ENCODE measurements around the gene PPFIA1.

The PPFIA1 gene

GRCh38 chr11:70298243-70298915, 27.9 kb downstream of the PPFIA1 start:
- DNase-seq = no peak

GRCh38 chr11:70299636-70300035, 29.1 kb downstream of the PPFIA1 start:
- DNase-seq = no peak

DNA sequence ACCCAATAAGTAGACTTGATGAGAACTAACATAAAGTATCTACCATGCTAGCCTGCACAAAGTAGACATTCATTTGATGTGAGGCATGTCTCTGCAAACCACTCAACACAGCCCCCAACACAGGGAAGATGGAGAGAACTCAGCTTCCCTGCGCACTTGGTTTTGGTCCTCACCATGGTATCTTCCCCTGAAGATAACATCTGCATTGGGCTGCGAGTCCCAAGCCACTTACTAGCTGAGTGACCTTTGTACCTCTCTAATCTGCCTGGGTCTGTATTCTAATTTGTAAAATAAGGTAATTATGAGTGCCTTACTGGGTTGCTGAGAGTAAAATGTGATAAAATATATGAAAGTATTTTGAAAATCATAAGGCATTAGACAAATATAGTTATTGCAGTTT, 30.7 kb downstream of the PPFIA1 start:
- no peak for DNase-seq

DNA sequence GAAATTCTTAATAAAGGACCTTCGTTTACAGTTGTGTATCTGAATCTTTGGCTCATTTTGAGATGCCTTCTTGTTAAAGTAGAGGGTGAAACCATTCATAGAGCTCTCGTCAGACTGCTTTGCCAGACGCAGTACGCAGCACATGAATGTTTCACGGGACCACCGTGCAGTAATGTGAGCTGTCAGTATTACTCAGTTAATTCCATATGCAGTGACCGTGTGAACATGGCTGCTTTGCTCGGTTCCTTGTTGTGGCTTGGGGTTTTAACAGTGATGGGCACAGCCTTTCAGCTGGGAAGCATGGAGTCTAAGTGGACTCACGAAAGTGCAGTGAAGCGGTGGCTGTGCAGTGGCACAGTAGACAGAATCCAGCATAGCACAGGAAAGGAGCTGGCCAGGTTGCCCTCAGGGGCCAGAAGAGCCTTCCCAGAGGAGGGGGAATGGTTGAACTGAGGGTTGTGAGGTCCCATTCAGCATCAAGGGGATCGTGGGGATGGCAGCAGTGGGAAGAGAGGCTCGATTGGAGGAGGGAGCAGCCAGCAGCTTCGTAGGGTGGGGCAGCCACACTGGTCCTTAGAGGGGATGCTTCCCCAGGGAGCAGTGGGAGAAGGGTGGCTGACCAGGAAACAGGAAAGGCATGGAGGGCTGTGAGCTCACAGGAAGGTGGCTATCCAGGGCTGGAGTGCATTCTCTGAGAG, 31.4 kb downstream of the PPFIA1 start:
- DNase-seq = no peak

DNA sequence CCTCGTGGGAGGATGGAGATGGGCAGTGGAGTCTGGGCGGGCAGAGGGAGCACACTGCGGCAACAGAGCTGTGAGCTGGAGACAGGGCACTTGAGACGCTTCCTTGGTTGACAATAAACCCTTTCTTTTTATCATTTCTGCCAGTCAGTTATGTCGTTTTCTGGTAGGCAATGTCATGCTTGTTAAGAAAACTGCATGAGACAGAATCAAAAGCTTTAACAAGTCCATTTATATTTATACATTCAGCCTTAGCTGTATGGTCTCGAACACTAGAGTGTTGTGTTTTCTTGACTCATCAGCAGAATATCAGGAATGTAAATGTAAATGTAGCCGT, 31.9 kb downstream of the PPFIA1 start:
- no peak for DNase-seq

GRCh38 chr11:70303070-70303469, 32.6 kb downstream of the PPFIA1 start:
- no peak for DNase-seq

GRCh38 chr11:70304208-70304603, 33.7 kb downstream of the PPFIA1 start:
- no peak for DNase-seq

DNA sequence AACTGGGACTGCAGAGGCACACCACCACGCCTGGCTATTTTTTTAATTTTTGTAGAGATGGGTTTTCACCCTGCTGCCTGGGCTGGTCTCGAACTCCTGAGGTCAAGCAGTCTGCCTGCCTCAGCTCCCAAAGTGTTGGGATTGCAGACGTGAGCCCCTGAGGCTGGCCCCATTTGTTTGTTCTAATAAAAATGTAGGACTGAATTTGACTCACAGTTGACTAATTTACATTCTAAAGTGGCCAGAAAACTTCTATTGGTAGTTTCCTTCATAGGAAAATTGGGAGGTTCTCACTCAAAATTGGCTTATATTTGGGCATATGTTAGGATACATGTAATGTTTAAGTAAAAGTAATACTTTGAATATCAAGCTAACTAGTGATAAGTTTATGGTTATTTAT, 35.0 kb downstream of the PPFIA1 start:
- no peak for DNase-seq

- DNase-seq = no peak
Measured at GRCh38 chr11:70306586-70307033, 36.1 kb downstream of the PPFIA1 start.

GRCh38 chr11:70307176-70307575, 36.7 kb downstream of the PPFIA1 start:
- no peak for DNase-seq

GRCh38 chr11:70311616-70312015, 41.1 kb downstream of the PPFIA1 start:
- DNase-seq = no peak

DNA sequence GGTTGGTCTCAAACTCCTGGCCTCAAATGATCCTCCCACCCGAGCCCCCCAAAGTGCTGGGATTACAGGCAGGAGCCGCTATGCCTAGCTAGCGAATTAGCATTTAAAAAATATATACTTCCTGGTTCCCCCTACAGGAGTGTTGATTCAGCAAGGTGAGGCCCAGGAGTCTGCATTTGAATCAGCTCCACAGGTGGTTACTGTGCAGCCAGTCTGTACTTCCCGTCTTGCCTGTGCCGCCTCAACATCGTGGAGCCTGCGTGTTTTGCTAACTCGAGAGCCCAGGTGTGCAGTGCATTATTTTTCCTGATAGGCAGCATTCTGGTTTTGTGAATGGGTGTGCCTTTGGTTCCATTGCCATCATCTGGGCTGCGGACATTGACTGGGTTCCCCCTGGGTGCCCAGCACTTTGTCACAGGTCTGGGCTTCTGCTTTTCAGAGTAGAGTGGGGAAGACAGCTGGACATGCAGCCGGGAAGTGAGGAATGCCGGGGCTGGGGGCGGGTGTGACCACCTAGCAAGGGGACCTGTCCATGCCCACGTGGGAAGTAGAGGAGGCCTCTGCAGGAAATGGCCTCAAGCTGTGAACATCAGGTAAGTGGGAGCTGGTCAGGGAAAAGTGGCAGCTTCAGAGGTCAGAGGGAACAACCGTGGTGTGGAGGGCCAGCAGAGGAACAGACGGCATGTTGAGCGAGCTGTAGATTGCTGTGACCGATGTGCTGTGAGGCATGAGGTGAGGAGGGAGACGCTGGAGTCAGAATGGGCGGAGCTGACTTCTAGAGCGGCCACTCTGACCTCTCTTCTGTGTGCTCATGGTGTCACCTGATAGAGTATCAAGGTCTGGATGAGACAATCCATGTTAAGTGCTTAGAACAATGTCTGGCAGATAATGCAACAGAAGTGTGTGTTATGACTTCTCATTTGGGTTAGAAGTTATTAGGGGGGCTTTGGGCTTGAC, 42.2 kb downstream of the PPFIA1 start:
- DNase-seq = no peak

- DNase-seq = no peak
Measured at GRCh38 chr11:70313945-70314344, 43.5 kb downstream of the PPFIA1 start.

- DNase-seq = no peak
Measured at GRCh38 chr11:70314730-70315129, 44.2 kb downstream of the PPFIA1 start.

DNA sequence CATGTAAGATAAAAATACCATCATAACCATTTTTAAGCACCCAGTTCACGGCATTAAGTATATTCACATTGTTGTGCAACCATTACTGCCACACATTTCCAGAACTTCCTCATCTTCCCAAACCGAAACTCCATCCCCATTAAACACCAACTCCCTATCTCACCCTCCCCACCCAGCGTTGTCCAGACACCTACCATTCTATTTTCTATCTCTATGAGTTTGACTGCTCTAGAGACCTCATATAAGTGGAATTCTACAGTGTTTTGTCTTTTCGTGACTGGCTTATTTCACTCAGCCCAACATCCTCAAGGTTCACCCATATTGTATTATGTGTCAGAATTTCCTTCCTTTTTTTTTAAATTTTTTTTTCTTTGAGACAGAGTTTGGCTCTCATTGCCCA, 45.2 kb downstream of the PPFIA1 start:
- no peak for DNase-seq

DNA sequence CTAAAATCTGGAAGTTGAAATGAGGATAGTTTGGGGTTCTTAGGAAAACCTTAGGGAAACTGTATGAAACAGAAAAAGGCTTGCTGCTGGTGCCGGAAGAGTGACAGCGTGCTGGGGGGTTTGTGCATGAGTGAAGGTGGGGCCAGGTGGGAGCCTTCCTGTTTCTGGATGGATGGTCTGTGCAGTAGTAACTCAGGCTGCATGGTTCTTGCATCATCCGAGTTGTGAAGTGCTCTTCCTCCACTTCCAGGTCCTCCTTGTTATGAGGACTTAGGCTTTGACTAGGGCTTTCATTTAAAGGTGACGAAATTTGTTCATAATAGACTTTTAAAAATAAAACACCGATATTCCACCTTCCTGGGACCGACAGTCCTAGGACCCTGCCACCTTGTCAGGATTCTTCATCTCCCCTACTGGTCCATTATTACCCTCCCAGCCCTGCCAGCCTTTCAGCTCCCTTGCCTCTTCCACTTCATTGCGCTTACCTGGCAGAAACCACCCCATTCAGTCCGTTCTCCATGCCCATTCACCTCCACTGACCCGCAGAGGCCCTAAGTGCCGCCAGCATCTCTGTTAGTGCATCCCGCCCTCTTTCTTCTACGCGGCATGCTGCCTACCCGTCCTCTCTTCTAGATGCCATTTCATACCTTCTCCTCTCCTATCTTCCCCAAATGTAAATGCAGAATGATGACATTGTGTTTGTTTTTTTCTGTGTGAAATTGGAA, 47.3 kb downstream of the PPFIA1 start:
- no peak for DNase-seq

DNA sequence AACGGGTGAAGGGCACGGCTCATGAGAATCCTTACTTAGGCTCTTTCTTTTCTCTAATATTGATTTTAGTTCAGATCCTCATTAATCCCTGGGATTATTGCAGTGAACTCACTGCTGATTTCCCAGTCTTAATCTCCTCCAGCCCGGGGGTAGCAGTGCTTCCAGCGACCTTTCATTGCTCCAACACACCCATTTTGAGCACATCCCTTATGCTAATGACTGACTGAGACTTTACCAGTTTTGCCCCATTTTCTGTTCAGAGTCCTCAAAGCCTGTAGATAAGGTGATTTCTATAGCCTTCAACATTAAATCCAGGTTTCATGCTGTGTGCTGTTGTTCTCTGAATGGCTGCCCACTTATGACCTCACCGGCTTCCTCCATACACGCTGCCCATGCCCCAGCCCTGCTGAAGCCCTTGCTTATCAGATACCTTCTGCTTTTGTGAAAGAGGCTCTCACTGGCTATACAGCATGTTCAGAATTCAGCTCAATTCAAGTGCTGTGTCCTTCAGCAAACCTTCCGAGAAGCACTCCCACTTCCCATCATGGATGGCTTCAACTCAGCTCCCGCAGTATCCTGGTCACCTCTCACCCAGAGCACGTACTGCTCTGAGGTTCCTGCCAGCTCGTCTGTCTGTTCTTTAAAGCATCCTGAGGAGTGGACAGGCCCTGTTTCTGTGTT, 49.0 kb downstream of the PPFIA1 start:
- no peak for DNase-seq

DNA sequence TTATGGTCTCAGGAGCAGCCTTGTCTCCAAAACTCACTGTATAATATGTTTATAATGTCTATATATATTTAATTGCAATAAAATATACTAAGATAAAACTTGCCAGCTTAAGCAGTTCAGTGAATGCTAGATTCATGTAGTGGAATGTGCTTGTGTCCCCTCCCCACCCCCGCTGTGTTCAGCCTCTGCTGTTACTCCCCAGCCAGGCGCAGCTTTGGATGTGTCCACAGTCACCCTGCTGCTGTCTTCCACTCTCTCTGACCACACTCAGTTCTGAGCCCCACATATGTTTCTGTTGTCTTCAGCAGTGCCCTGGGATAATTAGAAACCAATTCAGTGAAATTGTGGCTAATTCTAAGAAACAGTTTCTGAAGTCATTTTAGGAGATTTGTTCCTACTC, 52.2 kb downstream of the PPFIA1 start:
- no peak for DNase-seq

- DNase-seq = no peak
Measured at GRCh38 chr11:70323806-70324205, 53.3 kb downstream of the PPFIA1 start.

DNA sequence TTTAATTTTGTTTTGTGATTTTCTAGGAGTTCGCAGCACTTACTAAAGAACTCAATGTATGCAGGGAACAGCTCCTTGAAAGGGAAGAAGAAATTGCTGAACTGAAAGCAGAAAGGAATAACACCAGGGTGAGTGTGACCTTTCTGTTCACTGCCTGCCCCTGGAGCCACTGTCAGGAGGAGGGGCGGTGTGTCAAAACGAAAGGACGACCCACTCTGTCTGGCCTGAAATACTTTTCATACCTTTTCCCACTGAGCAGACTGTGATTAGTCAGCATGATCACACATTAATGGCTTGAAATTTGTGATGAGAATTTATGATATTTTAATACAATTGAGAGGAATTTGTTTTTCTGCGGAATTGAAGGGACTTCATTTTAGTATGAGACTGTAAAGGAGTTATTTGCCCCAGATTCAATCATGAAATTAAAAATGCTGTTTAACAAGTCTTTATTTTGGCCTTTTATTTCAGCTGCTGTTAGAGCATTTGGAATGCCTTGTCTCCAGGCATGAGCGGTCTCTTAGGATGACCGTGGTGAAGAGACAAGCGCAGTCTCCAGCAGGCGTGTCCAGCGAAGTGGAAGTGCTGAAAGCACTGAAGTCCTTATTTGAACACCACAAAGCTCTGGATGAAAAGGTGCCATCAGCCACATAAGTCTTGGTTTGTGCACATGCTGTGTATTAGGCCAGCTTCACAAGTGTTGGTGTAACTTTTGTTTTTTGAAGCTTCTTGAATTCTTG, 54.1 kb downstream of the PPFIA1 start:
- no peak for DNase-seq

- no peak for DNase-seq
Measured at GRCh38 chr11:70325824-70326223, 55.3 kb downstream of the PPFIA1 start.

DNA sequence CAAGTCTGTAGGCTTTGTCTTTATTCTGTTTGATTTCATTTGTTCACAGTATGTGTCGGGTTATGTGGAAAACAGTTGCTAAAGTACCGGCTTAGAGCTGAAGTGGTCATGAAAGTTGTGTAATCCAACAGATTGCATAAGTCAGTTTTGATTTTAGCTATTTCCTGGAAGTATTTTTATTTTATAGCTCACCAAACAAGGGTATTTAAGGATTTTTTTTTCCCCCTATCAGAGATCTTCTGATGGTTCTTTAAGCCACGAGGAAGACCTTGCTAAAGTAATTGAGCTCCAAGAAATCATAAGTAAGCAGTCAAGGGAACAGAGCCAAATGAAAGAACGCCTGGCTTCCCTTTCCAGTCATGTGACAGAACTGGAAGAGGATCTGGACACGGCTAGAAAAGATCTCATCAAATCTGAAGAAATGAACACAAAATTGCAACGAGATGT, 55.9 kb downstream of the PPFIA1 start:
- DNase-seq = no peak

Data from NCI-H2107 (cell line).